Calu3 (cell line): ENCODE results near the gene DCAF6. TPM values are rescaled to one million over a fixed set of nuclear protein-coding genes. Genes with fewer than 3 reads are reported as not detected.

Source experiments
- BruUV-seq: library from RNA; stranded (reverse); fragments of 400-500 nt; replicated peaks from 2 replicates; lab custom pipeline; 2021; lab: Mats Ljungman, UMichigan
- CTCF ChIA-PET: fragments of 300-600 bp; sonication (Branson Sonifier 250); formaldehyde crosslinking; loops from one replicate; lab custom pipeline; 2022; ENCODE audit warnings: antibody characterized with exemption; lab: Charles Lee
- DNase-seq: peaks from one replicate; pipeline ENCODE4 v3.0.0; 2022
- H3K27ac Mint-ChIP-seq: one replicate; pipeline ENCODE4 v1.8.0; 2022; ENCODE audit warnings: mixed read lengths; ENCODE audit not compliant: unreplicated experiment
- H3K27me3 Mint-ChIP-seq: one replicate; pipeline ENCODE4 v1.8.0; 2022; ENCODE audit warnings: mixed read lengths; ENCODE audit not compliant: unreplicated experiment
- H3K36me3 Mint-ChIP-seq: one replicate; pipeline ENCODE4 v1.8.0; 2022; ENCODE audit warnings: mild to moderate bottlenecking, moderate library complexity, mixed read lengths; ENCODE audit not compliant: insufficient read depth, unreplicated experiment
- H3K4me1 Mint-ChIP-seq: one replicate; pipeline ENCODE4 v1.8.0; 2022; ENCODE audit warnings: mild to moderate bottlenecking, low read depth, mixed read lengths; ENCODE audit not compliant: unreplicated experiment
- H3K4me3 Mint-ChIP-seq: one replicate; pipeline ENCODE4 v1.8.0; 2022; ENCODE audit warnings: mild to moderate bottlenecking, low read depth, moderate library complexity, mixed read lengths; ENCODE audit not compliant: unreplicated experiment
- H3K9me3 Mint-ChIP-seq: one replicate; pipeline ENCODE4 v1.8.0; 2022; ENCODE audit warnings: low read depth, mixed read lengths; ENCODE audit not compliant: unreplicated experiment
- intact Hi-C: fragments of 100-400 bp; cut with micrococcal nuclease; formaldehyde crosslinking; loops from one replicate; pipeline ENCODE4 v1.10.0; 2022; ENCODE audit not compliant: unreplicated experiment
- total RNA-seq: library from RNA; stranded (reverse); gene quantifications from 2 replicates; pipeline ENCODE4 v1.2.3, GENCODE V29; 2022
- TF ChIP-seq, protein P1 (sequence below): fragments of 200-600 bp; IDR thresholded peaks from one replicate; pipeline ENCODE4 v1.8.0; 2022; ENCODE audit warnings: antibody characterized with exemption; ENCODE audit not compliant: unreplicated experiment

DCAF6 gene
- total RNA-seq, 1 experiment from 2014 or later = 64.0 TPM

DNA sequence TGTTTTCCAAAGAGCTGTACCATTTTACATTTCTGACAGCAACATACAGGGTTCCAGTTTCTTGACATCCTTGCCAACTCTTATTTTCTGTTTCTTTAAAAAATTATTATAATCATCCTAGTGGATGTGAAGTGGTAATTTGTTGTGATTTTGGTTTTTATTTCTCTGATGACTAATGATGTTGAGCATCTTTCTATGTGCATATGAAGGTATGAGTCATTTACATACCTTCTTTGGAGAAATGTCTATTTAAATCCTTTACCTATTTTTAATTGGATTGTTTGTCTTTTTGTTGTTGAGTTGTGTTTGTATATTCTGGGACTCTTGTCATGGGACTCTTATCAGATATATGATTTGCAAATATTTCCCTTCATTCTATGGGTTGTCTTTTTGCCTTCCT lies 21.2 kb downstream of the DCAF6 start:
- Mint-ChIP-seq H3K27me3 (no peaks in the 10 kb centered on the region), H3K4me3 (no peak overlapping the region), H3K4me1 (no peaks in the 10 kb centered on the region), H3K36me3 (peaks cover 33% of the 10 kb centered on the region), H3K9me3 (no peaks in the 10 kb centered on the region), H3K27ac (no peak overlapping the region)
- CTCF ChIA-PET = no interaction called here
- BruUV-seq = no TSS peak
- TF ChIP-seq, protein P1, sequence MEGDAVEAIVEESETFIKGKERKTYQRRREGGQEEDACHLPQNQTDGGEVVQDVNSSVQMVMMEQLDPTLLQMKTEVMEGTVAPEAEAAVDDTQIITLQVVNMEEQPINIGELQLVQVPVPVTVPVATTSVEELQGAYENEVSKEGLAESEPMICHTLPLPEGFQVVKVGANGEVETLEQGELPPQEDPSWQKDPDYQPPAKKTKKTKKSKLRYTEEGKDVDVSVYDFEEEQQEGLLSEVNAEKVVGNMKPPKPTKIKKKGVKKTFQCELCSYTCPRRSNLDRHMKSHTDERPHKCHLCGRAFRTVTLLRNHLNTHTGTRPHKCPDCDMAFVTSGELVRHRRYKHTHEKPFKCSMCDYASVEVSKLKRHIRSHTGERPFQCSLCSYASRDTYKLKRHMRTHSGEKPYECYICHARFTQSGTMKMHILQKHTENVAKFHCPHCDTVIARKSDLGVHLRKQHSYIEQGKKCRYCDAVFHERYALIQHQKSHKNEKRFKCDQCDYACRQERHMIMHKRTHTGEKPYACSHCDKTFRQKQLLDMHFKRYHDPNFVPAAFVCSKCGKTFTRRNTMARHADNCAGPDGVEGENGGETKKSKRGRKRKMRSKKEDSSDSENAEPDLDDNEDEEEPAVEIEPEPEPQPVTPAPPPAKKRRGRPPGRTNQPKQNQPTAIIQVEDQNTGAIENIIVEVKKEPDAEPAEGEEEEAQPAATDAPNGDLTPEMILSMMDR = no peak
- intact Hi-C loops = no loop called here
- DNase-seq = no peak

DNA sequence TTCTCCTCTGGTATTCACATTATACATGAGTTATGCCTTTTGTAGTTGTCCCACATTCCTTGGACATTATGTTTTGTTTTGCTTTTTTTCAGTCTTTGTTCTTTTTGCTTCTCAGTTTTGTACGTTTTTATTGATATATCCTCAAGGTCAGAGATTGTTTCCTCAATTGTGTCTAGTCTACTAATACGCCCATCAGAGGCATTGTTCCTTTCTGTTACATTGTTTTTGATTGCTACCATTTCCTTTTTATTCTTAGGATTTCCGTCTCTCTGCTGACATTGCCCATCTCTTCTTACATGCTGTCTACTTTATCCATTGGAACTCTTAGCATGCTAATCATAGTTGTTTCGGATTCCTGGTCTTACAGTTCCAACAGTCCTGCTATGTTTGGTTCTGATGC lies 28.2 kb downstream of the DCAF6 start:
- Mint-ChIP-seq H3K4me1 (peaks cover 14% of the 10 kb centered on the region), H3K27ac (peak overlapping the region; percentile 6), H3K9me3 (no peaks in the 10 kb centered on the region), H3K36me3 (peaks cover 7% of the 10 kb centered on the region), H3K27me3 (no peaks in the 10 kb centered on the region), H3K4me3 (no peak overlapping the region)
- no peak for DNase-seq
- CTCF ChIA-PET = no interaction called here
- TF ChIP-seq, protein P1 = no peak
- BruUV-seq = no TSS peak
- intact Hi-C loops = no loop called here

DNA sequence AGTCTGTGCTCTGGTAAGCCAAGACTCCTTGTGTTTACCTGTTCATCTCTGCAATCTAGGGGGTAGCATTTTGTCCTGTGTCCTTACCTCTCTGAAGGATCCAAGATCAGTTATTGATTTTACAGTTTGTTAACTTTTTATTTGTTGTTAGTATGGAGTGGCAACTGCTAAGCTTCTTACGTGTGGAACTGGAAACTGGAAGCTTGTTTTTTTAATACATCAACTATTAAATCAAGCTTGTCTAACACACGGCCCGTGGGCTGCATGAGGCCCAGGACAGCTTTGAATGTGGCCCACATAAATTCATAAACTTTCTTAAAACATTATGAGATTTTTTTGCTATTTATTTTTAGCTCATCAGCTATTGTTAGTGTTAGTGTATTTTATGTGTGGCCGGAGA lies 29.6 kb downstream of the DCAF6 start:
- H3K27ac Mint-ChIP-seq = no peak overlapping the region
- BruUV-seq = no TSS peak
- no peak for DNase-seq
- H3K4me1 Mint-ChIP-seq = peaks cover 14% of the 10 kb centered on the region
- H3K4me3 Mint-ChIP-seq = no peak overlapping the region
- H3K36me3 Mint-ChIP-seq = peaks cover 10% of the 10 kb centered on the region
- intact Hi-C loops = no loop called here
- H3K27me3 Mint-ChIP-seq = no peaks in the 10 kb centered on the region
- TF ChIP-seq, protein P1 = no peak
- CTCF ChIA-PET = interaction anchor here (1.2 kb wide), 1 partner anchor 10 kb away, joined by 3 read pairs; no protein-coding TSS in a partner anchor
- no peaks in the 10 kb centered on the region for H3K9me3 Mint-ChIP-seq

DNA sequence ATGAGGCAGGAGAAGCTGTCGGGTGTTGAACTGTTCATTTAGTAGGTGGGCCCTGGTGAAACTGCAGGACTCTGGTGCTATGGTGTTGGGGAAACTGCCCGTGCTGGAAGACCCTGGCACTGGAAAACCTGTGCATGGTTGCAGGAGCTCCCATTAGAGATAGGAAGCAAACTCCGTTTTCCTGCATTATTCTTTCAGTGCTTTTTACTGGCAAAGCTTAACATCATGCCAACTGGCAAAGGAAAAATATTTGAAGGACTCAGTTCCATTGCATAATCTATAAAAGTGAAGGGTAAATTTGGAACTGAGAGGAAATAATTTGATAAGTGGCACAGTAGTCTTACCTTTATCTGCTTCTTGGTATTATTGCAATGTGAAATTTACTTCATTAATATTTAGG lies 32.1 kb downstream of the DCAF6 start:
- Mint-ChIP-seq H3K9me3 (no peaks in the 10 kb centered on the region), H3K27ac (no peak overlapping the region), H3K4me3 (no peak overlapping the region), H3K27me3 (no peaks in the 10 kb centered on the region), H3K36me3 (peaks cover 4% of the 10 kb centered on the region), H3K4me1 (peaks cover 14% of the 10 kb centered on the region)
- no TSS peak for BruUV-seq
- CTCF ChIA-PET = no interaction called here
- TF ChIP-seq, protein P1 = no peak
- intact Hi-C loops = no loop called here
- no peak for DNase-seq
